K562 treated with DMSO at 1 percent for 48 hours (cell line): ENCODE results near the gene FAM120A. TPM values are rescaled to one million over a fixed set of nuclear protein-coding genes. Genes with fewer than 3 reads are reported as not detected.

ENCODE experiments used
- total RNA-seq: library from RNA; unstranded; fragments of 300-600 nt; gene quantifications from 2 replicates; pipeline ENCODE4 v1.2.3, GENCODE V29; 2022; ENCODE audit warnings: low replicate concordance; ENCODE audit errors: extremely low read depth

The FAM120A gene
- not detected in 2 replicates for total RNA-seq

GRCh38 chr9:93450945-93451815, at the start of gene FAM120A:
Gene FAM120A, plus strand, starts transcription at chr9:93451685. Its CDS starts 231 bp downstream, at chr9:93451916.

GRCh38 chr9:93453047-93453914, 1.8 kb downstream of the FAM120A start, which contains the start of gene FAM120AOS:
Gene FAM120AOS, minus strand, starts transcription at chr9:93453581. Its CDS starts 872 bp downstream, at chr9:93452709.

GRCh38 chr9:93576258-93577077, 125.0 kb downstream of the FAM120A start, which contains the start of gene PHF2:
Gene PHF2, plus strand, starts transcription at chr9:93576584. Its CDS starts 190 bp downstream, at chr9:93576774.

Other genes with a start within 250 kb of the FAM120A start
- not detected in 2 replicates for gene FAM120AOS, start 1.9 kb downstream of the FAM120A start, total RNA-seq
- gene PHF2, start 124.9 kb downstream of the FAM120A start, total RNA-seq = not detected in 2 replicates